GM20000 (cell line): Measurements from ENCODE around the gene CLCN2.
A peak's percentile ranks its signal among the peaks of the same experiment; 100 is the strongest.

Experiments
- DNase-seq: peaks from one replicate; pipeline ENCODE4 v3.0.0; 2012; ENCODE audit warnings: low spot score
- CTCF ChIP-seq: IDR thresholded peaks from 2 replicates; pipeline ENCODE4 v1.5.1; 2012; ENCODE audit warnings: mild to moderate bottlenecking, control low read depth; ENCODE audit errors: extremely low read depth, missing control alignments

Gene CLCN2

GRCh38 chr3:184373422-184373821 is 12.0 kb upstream of the CLCN2 start:
- no peak for DNase-seq
- no peak for TF ChIP-seq CTCF

GRCh38 chr3:184372911-184373310 is 11.5 kb upstream of the CLCN2 start:
- no peak for DNase-seq
- TF ChIP-seq CTCF: no peak

GRCh38 chr3:184372296-184372821 is 11.0 kb upstream of the CLCN2 start:
- no peak for TF ChIP-seq CTCF
- no peak for DNase-seq

- DNase-seq: peak; percentile 80
- peak; percentile 70 for TF ChIP-seq CTCF
Measured at GRCh38 chr3:184371570-184372018, 10.2 kb upstream of the CLCN2 start.

GRCh38 chr3:184368586-184369183 is 7.3 kb upstream of the CLCN2 start:
- no peak for TF ChIP-seq CTCF
- no peak for DNase-seq

- DNase-seq: no peak
- no peak for TF ChIP-seq CTCF
Measured at GRCh38 chr3:184368116-184368515, 6.7 kb upstream of the CLCN2 start.

- no peak for DNase-seq
- TF ChIP-seq CTCF: no peak
Measured at GRCh38 chr3:184366619-184367289, 5.3 kb upstream of the CLCN2 start.
